BLaER1 treated with 17β-estradiol and CSF1 and Interleukin-3, amounts not matched to agents 10 nM and 100 nM (cell line): ENCODE results near the gene EHBP1L1.
A peak's percentile ranks its signal among the peaks of the same experiment; 100 is the strongest.

Experiments used
- H3K27ac ChIP-seq, 11 experiments: shearing (Covaris generic); formaldehyde crosslinking; 2 replicates each; pipeline ENCODE4 v1.8.1; 2022
- H3K27me3 ChIP-seq, 11 experiments: shearing (Covaris generic); formaldehyde crosslinking; 2 replicates each; pipeline ENCODE4 v1.8.1; 2022
- H3K36me3 ChIP-seq, 11 experiments: shearing (Covaris generic); formaldehyde crosslinking; 2 replicates each; pipeline ENCODE4 v1.8.1; 2022
- H3K4me1 ChIP-seq, 10 experiments: shearing (Covaris generic); formaldehyde crosslinking; 2 replicates each; pipeline ENCODE4 v1.8.1; 2022
- H3K4me2 ChIP-seq, 11 experiments: shearing (Covaris generic); formaldehyde crosslinking; 2 replicates each; pipeline ENCODE4 v1.8.1; 2022
- H3K4me3 ChIP-seq, 10 experiments: shearing (Covaris generic); formaldehyde crosslinking; 2 replicates each; pipeline ENCODE4 v1.8.1; 2022
- H3K9ac ChIP-seq, 11 experiments: shearing (Covaris generic); formaldehyde crosslinking; 2 replicates each; pipeline ENCODE4 v1.8.1; 2022
- H3K9me3 ChIP-seq, 11 experiments: shearing (Covaris generic); formaldehyde crosslinking; replicated peaks in 1 of 11; 2 replicates each; pipeline ENCODE4 v1.8.1; 2022
- H4K20me1 ChIP-seq, 11 experiments: shearing (Covaris generic); formaldehyde crosslinking; 2 replicates each; pipeline ENCODE4 v1.8.1; 2022
- Cebpa-rat ChIP-seq, 11 experiments: shearing (Covaris generic); IDR thresholded peaks; 2 replicates each; pipeline ENCODE4 v1.8.1; 2022

EHBP1L1 gene

DNA sequence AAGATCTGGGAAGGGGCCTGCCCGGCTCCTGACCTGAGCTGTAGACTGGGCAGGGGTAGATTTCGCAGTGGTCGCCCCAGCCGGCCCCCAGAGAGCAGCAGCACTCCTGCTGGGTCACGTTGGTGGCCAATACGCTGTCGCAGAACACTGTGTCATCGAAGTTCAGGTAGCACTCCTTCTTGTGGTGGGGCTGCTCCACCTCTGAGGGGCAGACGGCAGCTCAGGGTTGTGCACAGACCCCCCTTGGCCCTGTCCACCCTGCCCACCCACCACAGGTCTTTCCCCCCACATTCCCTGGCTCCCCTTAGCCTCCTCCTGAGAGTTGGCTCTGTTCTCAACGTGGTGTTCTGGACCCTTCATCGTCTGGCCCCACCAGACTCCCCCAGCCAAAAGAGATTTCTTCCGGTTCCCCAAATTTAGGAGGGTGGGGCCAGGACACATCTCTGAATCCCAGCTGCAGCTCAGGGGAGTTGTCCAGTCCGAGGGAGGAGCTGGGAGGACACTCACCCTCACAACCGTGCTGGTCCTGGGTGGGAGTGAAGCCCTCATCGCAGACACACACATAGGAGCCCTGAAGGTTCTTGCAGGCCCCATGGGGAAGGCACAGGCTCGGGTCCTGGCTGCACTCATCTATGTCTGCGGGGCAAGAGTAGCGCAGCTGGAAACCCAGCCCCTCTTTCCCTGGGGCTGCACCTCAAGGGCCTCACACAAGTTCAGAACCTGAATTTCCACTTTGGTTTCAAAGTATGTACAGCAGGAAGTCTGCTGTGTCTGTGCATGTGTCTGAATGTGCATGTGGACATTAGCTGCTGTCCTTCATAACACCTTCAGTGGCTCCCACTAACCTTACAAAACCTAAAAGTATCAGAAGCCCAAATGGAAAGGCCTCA lies 34.5 kb upstream of the EHBP1L1 start:
- no peak for TF ChIP-seq Cebpa-rat (IDR thresholded peaks at IDR 0.05)
- H3K9ac ChIP-seq, result peak overlapping the region; percentile 66 to 93 (median 76)

DNA sequence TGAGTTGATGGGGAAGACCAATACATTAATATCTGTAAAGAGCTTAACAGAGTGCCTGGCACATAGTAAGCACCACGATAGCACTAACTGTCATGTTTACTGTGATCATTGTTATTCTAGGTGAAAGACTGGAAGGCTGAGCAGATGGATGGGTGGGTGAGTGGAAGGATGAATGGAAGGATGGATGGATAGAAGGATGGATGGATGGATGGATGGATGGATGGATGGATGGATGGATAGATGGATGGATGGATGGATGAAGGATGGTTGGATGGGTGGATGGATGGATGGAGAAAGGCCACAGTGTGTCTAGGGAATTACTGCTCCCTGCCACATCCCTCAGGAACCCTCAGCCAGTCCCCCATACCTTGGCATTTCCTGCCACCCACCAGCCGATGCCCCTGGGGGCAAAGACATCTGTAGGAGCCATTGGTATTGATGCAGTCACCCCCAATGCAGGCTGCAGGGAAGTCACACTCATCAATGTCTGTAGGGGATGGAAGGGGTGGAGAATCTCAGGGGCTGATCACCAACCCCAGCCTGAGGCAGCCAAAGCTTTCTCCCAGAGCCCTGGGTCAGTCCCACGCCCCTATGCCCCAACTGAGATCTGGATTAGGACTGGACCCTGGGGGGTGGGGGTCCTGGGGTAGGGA lies 33.0 kb upstream of the EHBP1L1 start:
- Histone ChIP-seq H3K4me2 (peak overlapping the region in 4 of 11 experiments; percentile 15 to 98 (median 63); a peak in 5 of 22 replicates), H3K4me3 (no peak overlapping the region), H3K27ac (no peak overlapping the region), H3K9ac (no peak overlapping the region), H3K27me3 (no peaks in the 10 kb centered on the region), H3K4me1 (peaks cover 55 to 90% (median 82%) of the 10 kb centered on the region in 10 experiments), H3K9me3 (no peaks in the 10 kb centered on the region), H4K20me1 (peaks cover 0 to 43% (median 24%) of the 10 kb centered on the region in 11 experiments; a peak in 15 of 22 replicates), H3K36me3 (peaks cover 10 to 42% (median 18%) of the 10 kb centered on the region in 11 experiments)
- TF ChIP-seq Cebpa-rat (IDR thresholded peaks at IDR 0.05), result no peak

More for the DNA sequence above, 34.5 kb upstream of the EHBP1L1 start:
- peaks cover 55 to 89% (median 79%) of the 10 kb centered on the region in 10 experiments for H3K4me1 ChIP-seq
- peak overlapping the region; percentile 84 to 100 (median 97) for H3K4me2 ChIP-seq
- peaks cover 14 to 50% (median 31%) of the 10 kb centered on the region in 11 experiments for H3K36me3 ChIP-seq
- H3K27ac ChIP-seq, result peak overlapping the region; percentile 33 to 94 (median 64); a peak in 20 of 22 replicates
- no peaks in the 10 kb centered on the region for H3K27me3 ChIP-seq
- H4K20me1 ChIP-seq, result peaks cover 0 to 45% (median 33%) of the 10 kb centered on the region in 11 experiments; a peak in 17 of 22 replicates
- peak overlapping the region; percentile 49 to 75 (median 64) for H3K4me3 ChIP-seq
- no peaks in the 10 kb centered on the region for H3K9me3 ChIP-seq

DNA sequence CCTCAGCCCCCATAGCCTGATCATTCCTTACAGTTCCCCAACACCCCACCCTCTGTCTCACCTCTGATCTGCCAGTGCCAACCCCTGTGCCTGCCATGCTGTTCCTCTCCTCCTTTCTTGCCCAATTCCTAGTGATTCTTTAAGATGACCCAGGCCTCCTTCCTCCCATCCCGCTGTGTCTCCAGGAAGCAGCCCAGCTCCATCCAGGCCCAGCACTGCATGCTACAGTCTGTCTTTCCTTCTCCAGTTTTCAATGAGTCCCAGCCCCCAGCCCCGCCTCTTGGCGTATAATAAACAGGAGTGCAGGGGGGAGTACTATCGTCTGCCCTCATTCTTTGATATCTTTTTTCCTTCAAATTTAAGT lies 30.0 kb upstream of the EHBP1L1 start:
- TF ChIP-seq Cebpa-rat (IDR thresholded peaks at IDR 0.05), result no peak
- Histone ChIP-seq H3K4me3 (peak overlapping the region in 5 of 10 experiments; percentile 47 to 67 (median 56); a peak in 8 of 20 replicates), H3K27ac (peak overlapping the region in 6 of 11 experiments; percentile 15 to 74 (median 62); a peak in 9 of 22 replicates), H3K36me3 (peaks cover under 1 to 52% (median 7%) of the 10 kb centered on the region in 11 experiments; a peak in 13 of 22 replicates), H3K9me3 (no peaks in the 10 kb centered on the region), H3K4me1 (peaks cover 49 to 94% (median 83%) of the 10 kb centered on the region in 10 experiments), H3K4me2 (peak overlapping the region; percentile 79 to 100 (median 94)), H3K9ac (peak overlapping the region in 7 of 11 experiments; percentile 15 to 60 (median 38); a peak in 7 of 22 replicates), H3K27me3 (no peaks in the 10 kb centered on the region), H4K20me1 (peaks cover 0 to 36% (median 8%) of the 10 kb centered on the region in 11 experiments; a peak in 10 of 22 replicates)

DNA sequence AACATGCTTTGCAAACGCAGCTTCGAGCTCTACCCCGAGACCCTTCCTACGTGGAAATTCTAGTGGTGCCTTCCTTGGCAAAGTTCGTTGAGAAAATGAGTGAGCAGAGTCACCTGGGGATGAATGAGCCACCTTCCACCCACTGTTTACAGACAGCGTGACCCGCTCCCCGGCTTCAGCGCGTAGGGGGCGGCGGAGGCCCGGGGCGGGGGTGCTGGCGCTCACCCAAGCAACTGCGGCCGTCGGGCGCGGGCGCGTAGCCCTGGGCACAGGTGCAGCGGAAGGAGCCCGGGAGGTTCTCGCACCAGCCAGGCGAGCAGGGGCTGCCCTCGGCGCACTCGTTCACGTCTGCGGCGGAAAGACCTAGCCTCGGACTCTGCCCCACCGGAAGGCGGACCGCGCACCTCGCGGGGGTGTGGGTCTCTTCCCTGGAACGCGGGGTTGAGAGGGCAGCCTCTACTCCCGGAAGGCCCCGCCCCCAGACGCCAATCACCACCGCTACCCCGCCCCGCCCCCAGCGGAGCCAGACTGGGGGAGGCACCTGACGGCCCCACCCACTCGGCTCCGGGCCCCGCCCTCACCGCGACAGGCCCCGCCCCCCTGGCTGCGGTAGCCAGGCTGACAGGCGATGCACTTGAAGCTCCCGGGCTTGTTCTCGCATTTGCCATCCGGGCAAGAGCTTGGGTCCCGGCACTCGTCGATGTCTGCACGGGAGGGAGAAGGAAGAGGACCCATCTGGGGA lies 29.5 kb upstream of the EHBP1L1 start:
- H3K27ac ChIP-seq, result peak overlapping the region in 8 of 11 experiments; percentile 15 to 76 (median 52); a peak in 13 of 22 replicates
- no peak for TF ChIP-seq Cebpa-rat (IDR thresholded peaks at IDR 0.05)

DNA sequence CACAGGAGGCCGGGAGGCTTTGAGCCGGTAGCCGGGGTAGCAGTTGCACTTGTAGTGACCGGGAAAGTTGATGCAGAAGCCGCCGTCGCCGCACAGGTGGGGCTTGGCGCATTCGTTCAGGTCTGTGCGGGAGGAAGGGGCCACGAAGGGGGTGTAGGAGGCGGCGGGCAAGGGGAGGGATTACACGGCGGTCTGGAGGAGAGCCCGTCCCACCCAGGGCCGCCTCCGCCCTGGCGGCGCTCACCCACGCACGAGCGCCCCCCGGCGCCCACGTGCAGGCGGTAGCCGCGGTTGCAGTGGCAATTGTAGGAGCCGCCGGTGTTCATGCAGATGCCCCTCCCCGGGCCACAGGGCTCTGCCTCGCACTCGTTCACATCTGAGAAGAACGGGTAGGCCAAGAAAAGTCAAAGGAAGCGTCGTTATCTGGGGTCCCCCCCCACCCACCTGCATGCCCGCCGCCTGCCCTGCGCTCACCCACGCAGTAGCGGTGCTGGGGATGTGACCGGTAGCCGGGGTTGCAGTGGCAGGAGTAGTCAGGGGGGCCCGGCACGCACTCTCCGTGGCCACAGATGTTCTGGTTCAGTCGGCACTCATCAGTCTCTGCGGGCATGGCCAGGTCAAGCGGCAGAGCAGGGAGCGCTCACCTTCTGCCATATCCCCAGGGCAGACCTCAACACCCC lies 28.3 kb upstream of the EHBP1L1 start:
- peak overlapping the region in 5 of 11 experiments; percentile 40 to 78 (median 63); a peak in 10 of 22 replicates for H3K9ac ChIP-seq

More for the DNA sequence above, 29.5 kb upstream of the EHBP1L1 start:
- H3K9ac ChIP-seq, result peak overlapping the region; percentile 20 to 78 (median 59); a peak in 18 of 22 replicates
- peak overlapping the region; percentile 35 to 67 (median 52); a peak in 19 of 20 replicates for H3K4me3 ChIP-seq
- H3K9me3 ChIP-seq, result no peaks in the 10 kb centered on the region
- peaks cover 0 to 36% (median 8%) of the 10 kb centered on the region in 11 experiments; a peak in 10 of 22 replicates for H4K20me1 ChIP-seq
- H3K27me3 ChIP-seq, result no peaks in the 10 kb centered on the region
- H3K36me3 ChIP-seq, result peaks cover 6 to 57% (median 11%) of the 10 kb centered on the region in 11 experiments; a peak in 15 of 22 replicates
- H3K4me1 ChIP-seq, result peaks cover 45 to 94% (median 81%) of the 10 kb centered on the region in 10 experiments
- H3K4me2 ChIP-seq, result peak overlapping the region; percentile 79 to 100 (median 94)

DNA sequence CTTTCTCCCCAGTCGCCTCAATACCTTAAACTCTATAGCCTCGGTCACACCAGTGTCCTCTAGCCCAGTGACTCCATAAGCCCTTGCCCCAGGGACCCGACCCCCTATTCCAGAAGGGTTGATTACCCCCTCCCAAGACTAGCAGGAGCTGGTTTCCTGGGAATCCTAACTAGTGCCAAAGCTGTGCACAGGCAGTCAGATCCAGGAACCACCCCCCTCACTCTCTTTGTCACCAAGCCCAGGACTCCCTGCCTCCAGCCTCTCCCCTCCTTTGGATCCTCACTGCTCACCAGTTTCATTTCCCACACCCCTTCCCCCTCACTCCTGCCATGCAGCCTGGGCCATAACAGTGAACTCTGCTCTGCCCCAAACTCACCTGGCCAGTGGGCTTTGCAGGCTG lies 27.5 kb upstream of the EHBP1L1 start:
- peaks cover 54 to 92% (median 86%) of the 10 kb centered on the region in 10 experiments for H3K4me1 ChIP-seq
- no peaks in the 10 kb centered on the region for H3K9me3 ChIP-seq
- H3K4me3 ChIP-seq, result peak overlapping the region in 1 of 10 experiments; percentile 4; a peak in 1 of 20 replicates
- peaks cover 0 to 50% (median 20%) of the 10 kb centered on the region in 11 experiments; a peak in 12 of 22 replicates for H4K20me1 ChIP-seq
- H3K9ac ChIP-seq, result peak overlapping the region in 5 of 11 experiments; percentile 34 to 78 (median 63); a peak in 8 of 22 replicates
- peak overlapping the region in 5 of 11 experiments; percentile 3 to 76 (median 66); a peak in 7 of 22 replicates for H3K27ac ChIP-seq
- TF ChIP-seq Cebpa-rat (IDR thresholded peaks at IDR 0.05), result no peak
- H3K36me3 ChIP-seq, result peaks cover 7 to 59% (median 15%) of the 10 kb centered on the region in 11 experiments; a peak in 15 of 22 replicates
- H3K4me2 ChIP-seq, result peak overlapping the region; percentile 79 to 100 (median 94)
- H3K27me3 ChIP-seq, result no peaks in the 10 kb centered on the region

More for the DNA sequence above, 28.3 kb upstream of the EHBP1L1 start:
- Histone ChIP-seq H3K36me3 (peaks cover 7 to 64% (median 15%) of the 10 kb centered on the region in 11 experiments; a peak in 15 of 22 replicates), H3K9me3 (no peaks in the 10 kb centered on the region), H3K4me1 (peaks cover 48 to 94% (median 83%) of the 10 kb centered on the region in 10 experiments), H4K20me1 (peaks cover 0 to 46% (median 16%) of the 10 kb centered on the region in 11 experiments; a peak in 12 of 22 replicates), H3K4me3 (peak overlapping the region in 3 of 10 experiments; percentile 35 to 52 (median 47); a peak in 4 of 20 replicates), H3K4me2 (peak overlapping the region; percentile 79 to 100 (median 94)), H3K27me3 (no peaks in the 10 kb centered on the region), H3K27ac (peak overlapping the region in 5 of 11 experiments; percentile 25 to 76 (median 66); a peak in 9 of 22 replicates)
- TF ChIP-seq Cebpa-rat (IDR thresholded peaks at IDR 0.05), result no peak

DNA sequence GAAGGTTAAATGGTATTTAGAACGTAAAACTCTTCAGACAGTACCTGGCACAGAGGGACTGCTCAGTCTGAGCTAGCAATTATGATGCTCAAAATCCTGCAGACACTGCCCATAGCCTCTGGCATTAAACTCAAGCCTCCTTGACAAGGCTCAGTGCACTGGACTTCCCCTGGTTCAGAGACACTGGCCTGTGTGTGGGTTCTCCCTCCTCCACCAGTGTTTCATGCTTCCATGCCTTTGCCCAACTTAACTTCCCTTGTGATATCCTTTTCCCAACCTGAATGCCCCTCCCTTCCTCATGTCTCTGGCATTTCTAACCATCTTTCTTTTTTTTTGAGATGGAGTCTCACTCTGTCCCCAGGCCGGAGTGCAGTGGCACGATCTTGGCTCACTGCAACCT lies 26.8 kb upstream of the EHBP1L1 start:
- Histone ChIP-seq H3K9me3 (no peaks in the 10 kb centered on the region), H3K27ac (peak overlapping the region in 1 of 11 experiments; percentile 66; a peak in 2 of 22 replicates), H3K9ac (peak overlapping the region in 3 of 11 experiments; percentile 59 to 75 (median 63); a peak in 2 of 22 replicates), H3K36me3 (peaks cover 7 to 63% (median 15%) of the 10 kb centered on the region in 11 experiments; a peak in 15 of 22 replicates), H4K20me1 (peaks cover 0 to 50% (median 20%) of the 10 kb centered on the region in 11 experiments; a peak in 12 of 22 replicates), H3K4me1 (peaks cover 61 to 92% (median 88%) of the 10 kb centered on the region in 10 experiments), H3K4me2 (peak overlapping the region; percentile 79 to 100 (median 94)), H3K27me3 (no peaks in the 10 kb centered on the region), H3K4me3 (no peak overlapping the region)
- TF ChIP-seq Cebpa-rat (IDR thresholded peaks at IDR 0.05), result no peak
